PC-3 (cell line): Measurements from ENCODE around the gene TLN1. TPM values are rescaled to one million over a fixed set of nuclear protein-coding genes. Genes with fewer than 3 reads are reported as not detected.

Source experiments
- ATAC-seq: fragments of 200-7000 bp; cut with Tn5 transposase; 2 replicates; pipeline ENCODE4 v1.9.1; 2020; ENCODE audit warnings: mild to moderate bottlenecking, moderate library complexity
- BruUV-seq: library from RNA; stranded (reverse); fragments of 400-500 nt; replicated peaks from 2 replicates; lab custom pipeline; 2021; lab: Mats Ljungman, UMichigan
- CTCF ChIA-PET: fragments of 300-600 bp; sonication (Branson Sonifier 250); formaldehyde crosslinking; loops from one replicate; lab custom pipeline; 2022; ENCODE audit warnings: antibody characterized with exemption; lab: Charles Lee
- POLR2A ChIA-PET: fragments of 300-600 bp; sonication (Branson Sonifier 250); formaldehyde crosslinking; loops from one replicate; lab custom pipeline; 2022; ENCODE audit warnings: antibody characterized with exemption; ENCODE audit not compliant: unreplicated experiment; lab: Charles Lee
- DNase-seq: peaks from one replicate; pipeline ENCODE4 v3.0.0-alpha.2; 2015
- H2AFZ ChIP-seq: fragments of 300-600 bp; sonication (generic); 2 replicates; pipeline ENCODE4 v1.6.0; 2016; ENCODE audit warnings: antibody characterized with exemption, low read length
- H3F3A ChIP-seq: fragments of 300-600 bp; sonication (generic); one replicate; pipeline ENCODE4 v1.6.0; 2017; ENCODE audit warnings: antibody characterized with exemption, low read length, control low read depth, mild to moderate bottlenecking; ENCODE audit not compliant: unreplicated experiment
- H3K27ac ChIP-seq: fragments of 300-600 bp; sonication (generic); 2 replicates; pipeline ENCODE4 v1.5.1; 2016; ENCODE audit warnings: mild to moderate bottlenecking, low read length
- H3K27me3 ChIP-seq: fragments of 300-600 bp; sonication (generic); 2 replicates; pipeline ENCODE4 v1.6.1; 2016; ENCODE audit warnings: low read length, mixed read lengths
- H3K36me3 ChIP-seq: fragments of 300-600 bp; sonication (generic); 2 replicates; pipeline ENCODE4 v1.6.1; 2016; ENCODE audit warnings: low read depth, mixed run types, low read length, mixed read lengths
- H3K4me1 ChIP-seq: fragments of 300-600 bp; sonication (generic); 2 replicates; pipeline ENCODE4 v1.5.1; 2016; ENCODE audit warnings: low read length; ENCODE audit not compliant: insufficient read depth
- H3K4me2 ChIP-seq: fragments of 300-600 bp; sonication (generic); 2 replicates; pipeline ENCODE4 v1.6.0; 2016; ENCODE audit warnings: low read length
- H3K4me3 ChIP-seq: fragments of 300-600 bp; sonication (generic); 2 replicates; pipeline ENCODE4 v1.5.1; 2016; ENCODE audit warnings: mild to moderate bottlenecking, low read length, mixed read lengths
- H3K79me2 ChIP-seq: fragments of 300-600 bp; sonication (generic); 2 replicates; pipeline ENCODE4 v1.6.1; 2017; ENCODE audit warnings: low read length, mixed read lengths
- H3K9ac ChIP-seq: fragments of 300-600 bp; sonication (generic); 2 replicates; pipeline ENCODE4 v1.6.0; 2016; ENCODE audit warnings: mild to moderate bottlenecking, low read length
- H3K9me2 ChIP-seq: fragments of 300-600 bp; sonication (generic); replicated peaks from 2 replicates; pipeline ENCODE4 v1.6.1; 2016; ENCODE audit warnings: mixed run types, low read length, mixed read lengths
- H3K9me3 ChIP-seq: fragments of 300-600 bp; sonication (generic); 2 replicates; pipeline ENCODE4 v1.6.1; 2016; ENCODE audit warnings: low read length, mixed read lengths
- H4K20me1 ChIP-seq: fragments of 300-600 bp; sonication (generic); 2 replicates; pipeline ENCODE4 v1.6.1; 2016; ENCODE audit warnings: low read length, mixed read lengths
- EZH2 ChIP-seq: fragments of 300-600 bp; sonication (generic); IDR thresholded peaks from one replicate; pipeline ENCODE4 v1.6.1; 2017; ENCODE audit warnings: antibody characterized with exemption, mild to moderate bottlenecking, low read length; ENCODE audit not compliant: unreplicated experiment
- EZH2phosphoT487 ChIP-seq: fragments of 300-600 bp; sonication (generic); IDR thresholded peaks from 2 replicates; pipeline ENCODE4 v1.6.1; 2018; ENCODE audit warnings: mild to moderate bottlenecking, antibody characterized with exemption, low read length, borderline replicate concordance
- intact Hi-C: fragments of 100-400 bp; cut with micrococcal nuclease; formaldehyde crosslinking; loops from 2 replicates; pipeline ENCODE4 v1.9.0; 2023
- total RNA-seq: library from RNA; depleted of rRNA; stranded (reverse); fragments of >200 nt; gene quantifications from 2 replicates; pipeline ENCODE4 v1.2.3, GENCODE V29; 2014
- TF ChIP-seq, protein P1 (sequence below): fragments of 300-600 bp; sonication (generic); conservative IDR thresholded peaks from 2 replicates; pipeline ENCODE4 v1.5.1; 2017; ENCODE audit warnings: antibody characterized with exemption, low read depth, mild to moderate bottlenecking, low read length

Gene TLN1
- total RNA-seq, 1 experiment from 2014 or later: 118 TPM

- H3K9ac ChIP-seq: no peak overlapping the region
- H3K4me2 ChIP-seq: no peak overlapping the region
- DNase-seq: no peak
- intact Hi-C loops: no loop called here
- BruUV-seq: no TSS peak
- no peaks in the 10 kb centered on the region for H3K27me3 ChIP-seq
- no peaks in the 10 kb centered on the region for H4K20me1 ChIP-seq
- no peak overlapping the region for H3K27ac ChIP-seq
- no peaks in the 10 kb centered on the region for H3F3A ChIP-seq
- no peaks in the 10 kb centered on the region; the same call in 1 of the 2 replicates for H3K4me1 ChIP-seq
- no peaks in the 10 kb centered on the region for H3K9me3 ChIP-seq
- H3K36me3 ChIP-seq: peaks cover 41% of the 10 kb centered on the region
- no peak for ATAC-seq
- TF ChIP-seq EZH2phosphoT487 (no peak), EZH2 (no peak)
- TF ChIP-seq, protein P1, sequence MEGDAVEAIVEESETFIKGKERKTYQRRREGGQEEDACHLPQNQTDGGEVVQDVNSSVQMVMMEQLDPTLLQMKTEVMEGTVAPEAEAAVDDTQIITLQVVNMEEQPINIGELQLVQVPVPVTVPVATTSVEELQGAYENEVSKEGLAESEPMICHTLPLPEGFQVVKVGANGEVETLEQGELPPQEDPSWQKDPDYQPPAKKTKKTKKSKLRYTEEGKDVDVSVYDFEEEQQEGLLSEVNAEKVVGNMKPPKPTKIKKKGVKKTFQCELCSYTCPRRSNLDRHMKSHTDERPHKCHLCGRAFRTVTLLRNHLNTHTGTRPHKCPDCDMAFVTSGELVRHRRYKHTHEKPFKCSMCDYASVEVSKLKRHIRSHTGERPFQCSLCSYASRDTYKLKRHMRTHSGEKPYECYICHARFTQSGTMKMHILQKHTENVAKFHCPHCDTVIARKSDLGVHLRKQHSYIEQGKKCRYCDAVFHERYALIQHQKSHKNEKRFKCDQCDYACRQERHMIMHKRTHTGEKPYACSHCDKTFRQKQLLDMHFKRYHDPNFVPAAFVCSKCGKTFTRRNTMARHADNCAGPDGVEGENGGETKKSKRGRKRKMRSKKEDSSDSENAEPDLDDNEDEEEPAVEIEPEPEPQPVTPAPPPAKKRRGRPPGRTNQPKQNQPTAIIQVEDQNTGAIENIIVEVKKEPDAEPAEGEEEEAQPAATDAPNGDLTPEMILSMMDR: no peak
- no peak overlapping the region for H2AFZ ChIP-seq
- ChIA-PET CTCF (no interaction called here), POLR2A (no interaction called here)
- no peak overlapping the region for H3K4me3 ChIP-seq
- H3K79me2 ChIP-seq: no peaks in the 10 kb centered on the region
- H3K9me2 ChIP-seq: no peaks in the 10 kb centered on the region
Measured at GRCh38 chr9:35714123-35714522, 17.9 kb downstream of the TLN1 start.

GRCh38 chr9:35713578-35713977, 18.4 kb downstream of the TLN1 start:
- Histone ChIP-seq H3K36me3 (peaks cover 44% of the 10 kb centered on the region), H3K4me1 (no peaks in the 10 kb centered on the region), H3K9me3 (no peaks in the 10 kb centered on the region), H3K4me2 (no peak overlapping the region), H3K79me2 (no peaks in the 10 kb centered on the region), H3K27ac (no peak overlapping the region), H3K9ac (no peak overlapping the region), H3K4me3 (no peak overlapping the region), H3K27me3 (no peaks in the 10 kb centered on the region), H3F3A (no peaks in the 10 kb centered on the region), H4K20me1 (no peaks in the 10 kb centered on the region), H3K9me2 (no peaks in the 10 kb centered on the region), H2AFZ (no peak overlapping the region)
- intact Hi-C loops: no loop called here
- ChIA-PET CTCF (no interaction called here), POLR2A (no interaction called here)
- ATAC-seq (no peak), DNase-seq (no peak)
- BruUV-seq: no TSS peak
- TF ChIP-seq, protein P1: no peak
- TF ChIP-seq EZH2phosphoT487: no peak
- no peak for TF ChIP-seq EZH2

DNA sequence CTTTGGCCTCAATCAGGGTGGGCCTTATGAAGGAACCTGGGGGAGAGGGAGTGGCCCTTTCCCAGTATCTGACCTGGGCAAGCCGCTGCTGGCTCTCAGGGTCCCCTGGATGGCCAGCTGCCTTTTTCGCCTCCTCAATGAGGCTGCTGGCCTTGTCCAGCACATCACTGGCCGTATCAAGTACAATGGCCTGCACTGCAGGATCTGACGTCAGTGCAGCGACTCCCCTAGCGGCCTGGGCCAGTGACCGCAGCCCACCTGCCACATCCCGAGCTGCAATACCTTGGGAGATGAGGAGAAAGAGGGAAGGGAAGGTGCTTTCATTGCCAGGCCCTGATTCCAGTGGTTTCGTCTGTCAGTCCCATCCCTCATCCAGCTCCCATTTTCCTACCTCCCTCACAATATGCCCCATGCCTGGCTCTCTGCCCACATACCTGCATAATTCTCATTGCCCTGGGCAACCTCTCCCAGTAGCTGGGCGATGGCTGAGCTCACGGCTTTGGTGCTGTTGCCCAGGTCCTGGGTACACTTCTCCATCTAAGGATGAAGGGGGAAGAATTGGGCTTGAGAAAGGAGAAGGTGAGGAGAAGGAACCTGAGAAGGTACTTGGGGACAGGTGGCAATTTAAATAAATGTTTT, 19.1 kb downstream of the TLN1 start:
- no peak overlapping the region for H3K27ac ChIP-seq
- no peaks in the 10 kb centered on the region for H3K4me1 ChIP-seq
- DNase-seq (no peak), ATAC-seq (no peak)
- POLR2A ChIA-PET: no interaction called here
- H3K9me3 ChIP-seq: no peaks in the 10 kb centered on the region
- no peak overlapping the region for H3K9ac ChIP-seq
- no peak overlapping the region for H3K4me3 ChIP-seq
- no peaks in the 10 kb centered on the region for H3F3A ChIP-seq
- H3K4me2 ChIP-seq: no peak overlapping the region
- BruUV-seq: no TSS peak
- CTCF ChIA-PET: interaction anchor here (0.7 kb wide), 1 partner anchor 48 kb away, joined by 9 read pairs; no protein-coding TSS in a partner anchor
- TF ChIP-seq EZH2phosphoT487: no peak
- TF ChIP-seq, protein P1: no peak
- no peak for TF ChIP-seq EZH2
- H3K36me3 ChIP-seq: peaks cover 51% of the 10 kb centered on the region
- H3K79me2 ChIP-seq: no peaks in the 10 kb centered on the region
- no peak overlapping the region for H2AFZ ChIP-seq
- no peaks in the 10 kb centered on the region for H3K27me3 ChIP-seq
- intact Hi-C loops: no loop called here
- no peaks in the 10 kb centered on the region for H4K20me1 ChIP-seq
- no peaks in the 10 kb centered on the region for H3K9me2 ChIP-seq
